Sigmoid colon (tissue), 7 donors: ENCODE results near the gene ZNF839. TPM values are rescaled to one million over a fixed set of nuclear protein-coding genes. Genes with fewer than 3 reads are reported as not detected.
A peak's percentile ranks its signal among the peaks of the same experiment; 100 is the strongest.

Experiments used
- DNase-seq: peaks from one replicate; pipeline ENCODE4 v3.0.0-alpha.2; 2019
- H3K27ac ChIP-seq, 4 donors: fragments of 200-600 bp; sonication (generic); one replicate each; pipeline ENCODE4 v1.5.1; 2016 to 2019; ENCODE audit warnings: mild to moderate bottlenecking in 1 of 4
- H3K27me3 ChIP-seq, 3 donors: fragments of 200-600 bp; sonication (generic); one replicate each; pipeline ENCODE4 v1.5.1; 2019; ENCODE audit warnings: mild to moderate bottlenecking in 1 of 3
- H3K36me3 ChIP-seq, 4 donors: fragments of 200-600 bp; sonication (generic); one replicate each; pipeline ENCODE4 v1.5.1; 2016 to 2019
- H3K4me1 ChIP-seq, 4 donors: fragments of 200-600 bp; sonication (generic); one replicate each; pipeline ENCODE4 v1.5.1; 2017 to 2019
- H3K4me3 ChIP-seq, 4 donors: fragments of 200-600 bp; sonication (generic); one replicate each; pipeline ENCODE4 v1.5.1; 2017 to 2019; ENCODE audit warnings: mild to moderate bottlenecking in 2 of 4, moderate library complexity in 1 of 4
- H3K9me3 ChIP-seq, 4 donors: fragments of 200-600 bp in 3 of 4; sonication (generic) in 3 of 4; one replicate each; pipeline versions ENCODE4 v1.5.1 to v1.6.1; 2013 to 2019
- EP300 ChIP-seq, 4 donors: sonication (generic); formaldehyde crosslinking; IDR thresholded peaks; one replicate each; pipeline ENCODE4 v1.6.1; 2017; ENCODE audit warnings: antibody characterized with exemption in 4 of 4
- POLR2A ChIP-seq, 2 donors: fragments of 450-650 bp; IDR thresholded peaks; one replicate each; pipeline ENCODE4 v1.6.1; 2016; ENCODE audit warnings: antibody characterized with exemption in 2 of 2, mild to moderate bottlenecking in 2 of 2, moderate library complexity in 2 of 2
- POLR2AphosphoS5 ChIP-seq, 4 donors: sonication (generic); formaldehyde crosslinking; IDR thresholded peaks; one replicate each; pipeline ENCODE4 v1.6.1; 2017; ENCODE audit warnings: antibody characterized with exemption in 4 of 4
- WGBS, 2 donors: extraction: QIAGEN DNeasy Blood & Tissue Kit; methylation state at CpG; one replicate each; pipeline ENCODE4 v1.1.7; 2013; 5-methylcytosine and 5-hydroxymethylcytosine counted together
- intact Hi-C: fragments of 100-400 bp; cut with DNase I; formaldehyde crosslinking; loops from one replicate; pipeline ENCODE4 v1.15.1; 2023
- polyA plus RNA-seq, 3 donors: library from polyadenylated mRNA; stranded (reverse); fragments of 200-250 nt; gene quantifications; one replicate each; pipeline ENCODE4 v1.2.3, GENCODE V29; 2013
- total RNA-seq, 4 donors: library from RNA; depleted of rRNA; stranded (reverse); fragments of >200 nt; gene quantifications; one replicate each; pipeline ENCODE4 v1.1.0, GENCODE V29; 2016
- TF ChIP-seq, protein P1 (sequence below), 4 experiments: fragments of 450-650 bp in 3 of 4; fragments of 200-600 bp in 1 of 4; IDR thresholded peaks; one replicate each; pipeline ENCODE4 v1.5.1; 2016 to 2019; ENCODE audit warnings: antibody characterized with exemption in 4 of 4, mild to moderate bottlenecking in 3 of 4, moderate library complexity in 2 of 4
- donor health status: healthy with polysubstance abuse.
- donor health status: Bipolar disorder and iron deficiency.
- donor health status: healthy.

ZNF839 gene
- total RNA-seq: 10 to 100 TPM in 1 of 4 donors, 1 to 10 TPM in 3; 5.7 to 12.2 (median 8.2) TPM
- polyA plus RNA-seq: 1 to 10 TPM; 4.6 to 9.3 (median 6.0) TPM

DNA sequence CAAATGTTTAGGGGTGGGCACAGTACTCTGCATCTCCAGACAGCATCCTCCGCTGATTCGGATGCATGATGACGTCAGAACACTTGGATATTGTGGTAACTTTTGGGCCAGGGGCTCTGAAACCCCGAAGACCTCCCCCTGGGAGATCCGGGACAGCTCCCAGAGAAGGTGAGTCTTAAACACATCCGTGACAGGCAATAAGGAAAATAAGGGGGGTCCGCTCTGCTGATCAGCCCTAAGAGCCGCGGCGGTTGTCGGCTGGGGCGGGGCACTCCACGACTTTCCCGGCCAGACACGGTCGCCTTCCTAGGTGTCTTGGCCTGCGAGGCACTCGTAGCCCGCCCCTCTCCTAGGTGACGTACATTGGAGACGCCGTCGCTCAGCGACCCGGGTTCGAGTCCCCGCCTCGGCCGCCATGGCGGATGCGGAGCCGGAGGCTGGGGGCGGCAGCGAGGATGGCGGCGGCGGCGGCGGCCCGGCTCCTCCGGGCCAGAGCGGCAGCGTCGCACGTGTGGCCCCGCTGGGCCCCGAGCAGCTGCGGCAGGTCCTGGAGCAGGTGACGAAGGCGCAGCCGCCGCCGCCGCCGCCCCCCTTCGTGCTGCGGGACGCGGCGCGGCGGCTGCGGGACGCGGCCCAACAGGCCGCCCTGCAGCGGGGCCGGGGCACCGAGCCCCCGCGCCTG, at the start of gene ZNF839:
TSS of gene ZNF839 (plus strand) at position 396 of the 682 bp plus-strand sequence. CDS start at position 416, 20 bp downstream.
- Histone ChIP-seq H3K27ac (peak within 1 kb of the TSS; percentile 95 to 97 (median 96)), H3K4me3 (peak within 1 kb of the TSS; percentile 60 to 86 (median 82)), H3K36me3 (no peaks in the 10 kb centered on the region), H3K9me3 (no peaks in the 10 kb centered on the region), H3K27me3 (no peaks in the 10 kb centered on the region), H3K4me1 (peaks cover 0 to 45% (median 36%) of the 10 kb centered on the region in 4 donors)
- intact Hi-C loops: loop anchor here (5.0 to 10.0 kb wide), 3 partner anchors 177 to 355 kb away; partner anchors contain the start of gene DYNC1H1
- DNase-seq: peak; percentile 97
- TF ChIP-seq EP300 (IDR thresholded peaks at IDR 0.05) (peak in 1 of 4 donors; percentile 34), POLR2A (IDR thresholded peaks at IDR 0.05) (no peak), POLR2AphosphoS5 (IDR thresholded peaks at IDR 0.05) (peak; percentile 59 to 81 (median 72))
- TF ChIP-seq, protein P1, sequence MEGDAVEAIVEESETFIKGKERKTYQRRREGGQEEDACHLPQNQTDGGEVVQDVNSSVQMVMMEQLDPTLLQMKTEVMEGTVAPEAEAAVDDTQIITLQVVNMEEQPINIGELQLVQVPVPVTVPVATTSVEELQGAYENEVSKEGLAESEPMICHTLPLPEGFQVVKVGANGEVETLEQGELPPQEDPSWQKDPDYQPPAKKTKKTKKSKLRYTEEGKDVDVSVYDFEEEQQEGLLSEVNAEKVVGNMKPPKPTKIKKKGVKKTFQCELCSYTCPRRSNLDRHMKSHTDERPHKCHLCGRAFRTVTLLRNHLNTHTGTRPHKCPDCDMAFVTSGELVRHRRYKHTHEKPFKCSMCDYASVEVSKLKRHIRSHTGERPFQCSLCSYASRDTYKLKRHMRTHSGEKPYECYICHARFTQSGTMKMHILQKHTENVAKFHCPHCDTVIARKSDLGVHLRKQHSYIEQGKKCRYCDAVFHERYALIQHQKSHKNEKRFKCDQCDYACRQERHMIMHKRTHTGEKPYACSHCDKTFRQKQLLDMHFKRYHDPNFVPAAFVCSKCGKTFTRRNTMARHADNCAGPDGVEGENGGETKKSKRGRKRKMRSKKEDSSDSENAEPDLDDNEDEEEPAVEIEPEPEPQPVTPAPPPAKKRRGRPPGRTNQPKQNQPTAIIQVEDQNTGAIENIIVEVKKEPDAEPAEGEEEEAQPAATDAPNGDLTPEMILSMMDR (IDR thresholded peaks at IDR 0.05): no peak
- WGBS, 2 donors: 0% methylated on average over 71 of the region's 71 CpGs

DNA sequence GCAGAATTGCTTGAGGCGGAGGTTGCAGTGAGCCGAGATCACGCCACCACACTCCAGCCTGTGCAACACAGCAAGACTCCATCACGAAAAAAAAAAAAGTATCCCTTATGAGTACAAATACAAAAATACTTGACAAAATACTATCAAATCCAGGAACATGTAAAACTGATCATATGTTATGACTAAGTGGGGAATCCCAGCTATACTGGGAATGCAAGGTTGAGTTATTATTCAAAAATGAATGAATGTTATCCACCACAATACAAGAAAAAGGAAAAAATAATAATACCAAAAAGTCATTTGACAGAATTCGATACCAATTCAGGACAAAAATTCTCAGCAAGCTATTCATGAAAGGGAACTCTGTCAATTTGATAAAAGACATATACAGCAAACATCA, 47.2 kb upstream of the ZNF839 start:
- Histone ChIP-seq H3K27ac (no peak overlapping the region), H3K36me3 (no peaks in the 10 kb centered on the region), H3K4me3 (no peak overlapping the region), H3K9me3 (no peaks in the 10 kb centered on the region), H3K4me1 (peaks cover 0 to 1% (median 0%) of the 10 kb centered on the region in 4 donors), H3K27me3 (no peaks in the 10 kb centered on the region)
- 90 to 92% methylated on average over 5 of the region's 5 CpGs for WGBS, 2 donors
- no peak for TF ChIP-seq EP300 (IDR thresholded peaks at IDR 0.05)
- no peak for TF ChIP-seq POLR2AphosphoS5 (IDR thresholded peaks at IDR 0.05)
- TF ChIP-seq, protein P1 (IDR thresholded peaks at IDR 0.05): no peak
- TF ChIP-seq POLR2A (IDR thresholded peaks at IDR 0.05): no peak
- intact Hi-C loops: no loop called here
- DNase-seq: no peak

DNA sequence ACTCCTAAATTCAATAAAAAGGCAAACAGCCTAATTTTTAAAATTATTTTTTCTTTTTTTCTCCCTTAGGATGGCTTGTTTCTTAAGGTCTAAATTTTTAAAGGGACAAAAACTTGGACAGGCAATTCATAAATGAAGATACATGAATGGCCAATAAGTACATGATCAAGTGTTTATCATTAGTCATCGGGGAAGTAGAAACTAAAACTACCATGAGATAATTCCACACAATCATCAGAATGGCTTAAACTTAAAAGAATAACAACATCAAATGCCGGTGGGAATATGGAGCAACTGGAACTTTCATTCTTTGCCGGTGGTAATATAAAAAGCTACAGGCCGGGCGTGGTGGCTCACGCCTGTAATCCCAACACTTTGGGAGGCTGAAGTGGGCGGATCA, 43.7 kb upstream of the ZNF839 start:
- H3K27ac ChIP-seq: no peak overlapping the region
- no peaks in the 10 kb centered on the region for H3K9me3 ChIP-seq
- no peak overlapping the region for H3K4me3 ChIP-seq
- TF ChIP-seq EP300 (IDR thresholded peaks at IDR 0.05) (no peak), POLR2AphosphoS5 (IDR thresholded peaks at IDR 0.05) (no peak), POLR2A (IDR thresholded peaks at IDR 0.05) (no peak)
- TF ChIP-seq, protein P1 (IDR thresholded peaks at IDR 0.05): no peak
- intact Hi-C loops: no loop called here
- H3K4me1 ChIP-seq: peaks cover 0 to 14% (median 11%) of the 10 kb centered on the region in 4 donors
- no peak for DNase-seq
- WGBS, 2 donors: 91 to 93% methylated on average over 7 of the region's 7 CpGs
- H3K36me3 ChIP-seq: peaks cover 0 to 10% (median 2%) of the 10 kb centered on the region in 4 donors
- no peaks in the 10 kb centered on the region for H3K27me3 ChIP-seq

DNA sequence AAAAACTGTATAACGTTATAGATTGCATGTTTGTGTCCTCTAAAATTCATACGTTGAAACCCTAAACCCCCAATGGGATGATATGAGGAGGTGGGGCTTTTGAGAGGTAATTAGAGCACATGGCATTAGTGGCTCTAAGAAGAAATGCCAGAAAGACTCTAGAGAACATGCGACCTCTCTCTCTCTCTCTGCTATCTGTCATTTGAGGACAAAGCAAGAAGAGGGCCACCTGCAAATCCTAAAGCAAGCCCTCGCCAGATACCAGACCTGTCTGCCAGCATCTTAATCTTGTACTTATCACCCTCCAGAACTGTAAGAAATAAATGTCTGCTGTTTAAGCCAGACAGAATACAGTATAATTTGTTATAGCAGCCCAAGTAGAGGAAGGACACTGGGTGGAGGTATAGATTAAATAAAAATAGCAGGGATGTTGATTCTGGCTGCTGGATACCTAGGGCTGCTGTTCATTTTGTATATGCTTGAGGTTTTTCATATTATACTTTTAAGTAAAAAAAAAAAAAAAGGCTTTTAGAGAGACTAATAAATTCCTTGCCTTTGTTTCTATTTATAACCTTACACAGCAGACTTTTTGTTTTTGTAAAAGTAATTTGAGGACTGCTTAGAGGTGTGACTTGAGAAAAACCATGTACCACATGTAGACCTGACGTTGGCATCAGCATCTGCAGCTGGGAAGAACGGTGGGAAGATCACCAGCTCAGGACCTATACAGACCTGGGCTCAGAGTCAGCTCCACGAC, 41.5 kb upstream of the ZNF839 start:
- H3K4me3 ChIP-seq: no peak overlapping the region
- peak overlapping the region in 1 of 4 donors; percentile 56 for H3K27ac ChIP-seq
- TF ChIP-seq EP300 (IDR thresholded peaks at IDR 0.05) (no peak), POLR2AphosphoS5 (IDR thresholded peaks at IDR 0.05) (no peak), POLR2A (IDR thresholded peaks at IDR 0.05) (no peak)
- TF ChIP-seq, protein P1 (IDR thresholded peaks at IDR 0.05): no peak
- H3K9me3 ChIP-seq: no peaks in the 10 kb centered on the region
- H3K27me3 ChIP-seq: no peaks in the 10 kb centered on the region
- peaks cover 0 to 14% (median 11%) of the 10 kb centered on the region in 4 donors for H3K4me1 ChIP-seq
- 77 to 86% methylated on average over 7 of the region's 7 CpGs for WGBS, 2 donors
- intact Hi-C loops: no loop called here
- no peak for DNase-seq
- H3K36me3 ChIP-seq: peaks cover 0 to 16% (median 2%) of the 10 kb centered on the region in 4 donors
